ENCODE results near the gene ZNF892. TPM values are rescaled to one million over a fixed set of nuclear protein-coding genes. Genes with fewer than 3 reads are reported as not detected.

The ZNF892 gene
- total RNA-seq (1 to 10 TPM; 1.9 to 4.4 (median 3.0) TPM), polyA plus RNA-seq (1 to 10 TPM in 1 of 2 donors, under 1 TPM in 1; 0.26 to 1.3 TPM)
- long read RNA-seq, donor 1, partial matches to known transcripts, result 0 of 1 reads
- long read RNA-seq, donor 1, other reads (novel, unspliced or antisense), result 1 of 1 reads
- long read RNA-seq, donor 2, partial matches to known transcripts, result 0 of 1 reads
- long read RNA-seq, donor 2, other reads (novel, unspliced or antisense), result 0 of 1 reads
- long read RNA-seq, donor 3, partial matches to known transcripts, result 0 of 1 reads
- long read RNA-seq, donor 3, other reads (novel, unspliced or antisense), result 1 of 1 reads

DNA sequence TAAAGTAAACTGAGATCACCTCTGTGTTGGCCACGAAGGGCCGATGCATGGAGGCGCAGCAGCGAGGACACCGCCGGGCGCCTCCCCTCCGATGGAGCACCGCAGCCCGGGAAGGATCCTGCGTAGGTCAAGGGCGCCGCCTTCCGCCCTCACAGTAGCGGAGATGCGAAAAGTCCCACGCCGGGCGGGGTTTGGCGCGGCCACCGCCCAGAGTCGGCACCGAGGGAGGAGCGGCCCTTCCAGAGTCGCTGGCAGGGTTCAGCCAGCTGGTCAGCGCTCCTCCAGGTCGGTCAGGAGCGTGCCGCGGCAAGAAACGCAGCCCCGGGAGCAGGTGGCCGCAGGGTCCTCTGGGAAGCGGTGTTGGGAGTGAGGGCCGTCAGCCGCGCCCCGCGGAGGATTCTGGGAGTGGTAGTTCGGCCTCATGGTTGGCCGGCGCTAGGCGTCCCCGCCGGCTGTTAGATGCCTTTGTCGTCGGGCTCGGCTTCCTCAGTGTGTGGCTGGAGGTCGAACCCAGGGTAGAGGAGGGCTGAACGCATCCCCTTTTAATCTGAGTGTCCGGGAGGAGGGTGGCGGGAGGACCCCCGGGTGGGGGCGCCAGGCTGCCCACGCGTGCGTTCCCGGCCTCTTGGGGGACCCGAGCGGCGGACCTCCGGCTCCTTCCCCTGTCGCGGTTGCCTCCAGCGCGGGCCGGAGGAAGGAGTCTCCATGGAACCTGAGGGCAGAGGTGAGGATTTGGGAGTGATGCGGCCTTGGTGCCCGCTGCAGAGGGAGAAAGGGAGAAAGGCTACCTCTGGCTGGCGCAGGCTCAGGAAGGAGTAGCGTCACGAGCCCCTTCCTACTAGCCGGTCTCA, at the start of gene ZNF892:
ZNF892 (plus strand) TSS at position 411 of the 851 bp plus-strand sequence; CDS start at position 706, 295 bp downstream.
- ATAC-seq, result peak; percentile 98 to 99 (median 99)
- peak within 1 kb of the TSS; percentile 52 to 95 (median 90) for H3K27ac ChIP-seq
- peaks cover 3 to 22% (median 16%) of the 10 kb centered on the region in 9 donors for H3K4me1 ChIP-seq
- peak; percentile 92 for DNase-seq
- H3K4me3 ChIP-seq, result peak within 1 kb of the TSS; percentile 71 to 86 (median 80)
- H3K27me3 ChIP-seq, result no peaks in the 10 kb centered on the region
- H3K9me3 ChIP-seq, result peaks cover 0 to 40% (median 21%) of the 10 kb centered on the region in 11 donors
- peaks cover 0 to 37% (median 23%) of the 10 kb centered on the region in 9 donors for H3K36me3 ChIP-seq
- WGBS, 2 donors, result 0 to 1% methylated on average over 74 of the region's 74 CpGs
- intact Hi-C loops (cut with DNase I), result loop anchor here in 4 of 10 donors (1.0 to 10.0 kb wide), 5 partner anchors 13 to 85 kb away; partner anchors contain the start of genes MRPS5 (in 3 of the 4) and ZNF2 (in 2 of the 4)
- TF ChIP-seq, protein P1, sequence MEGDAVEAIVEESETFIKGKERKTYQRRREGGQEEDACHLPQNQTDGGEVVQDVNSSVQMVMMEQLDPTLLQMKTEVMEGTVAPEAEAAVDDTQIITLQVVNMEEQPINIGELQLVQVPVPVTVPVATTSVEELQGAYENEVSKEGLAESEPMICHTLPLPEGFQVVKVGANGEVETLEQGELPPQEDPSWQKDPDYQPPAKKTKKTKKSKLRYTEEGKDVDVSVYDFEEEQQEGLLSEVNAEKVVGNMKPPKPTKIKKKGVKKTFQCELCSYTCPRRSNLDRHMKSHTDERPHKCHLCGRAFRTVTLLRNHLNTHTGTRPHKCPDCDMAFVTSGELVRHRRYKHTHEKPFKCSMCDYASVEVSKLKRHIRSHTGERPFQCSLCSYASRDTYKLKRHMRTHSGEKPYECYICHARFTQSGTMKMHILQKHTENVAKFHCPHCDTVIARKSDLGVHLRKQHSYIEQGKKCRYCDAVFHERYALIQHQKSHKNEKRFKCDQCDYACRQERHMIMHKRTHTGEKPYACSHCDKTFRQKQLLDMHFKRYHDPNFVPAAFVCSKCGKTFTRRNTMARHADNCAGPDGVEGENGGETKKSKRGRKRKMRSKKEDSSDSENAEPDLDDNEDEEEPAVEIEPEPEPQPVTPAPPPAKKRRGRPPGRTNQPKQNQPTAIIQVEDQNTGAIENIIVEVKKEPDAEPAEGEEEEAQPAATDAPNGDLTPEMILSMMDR (IDR thresholded peaks at IDR 0.05), result peak in 8 of 9 donors; percentile 23 to 76 (median 56)

DNA sequence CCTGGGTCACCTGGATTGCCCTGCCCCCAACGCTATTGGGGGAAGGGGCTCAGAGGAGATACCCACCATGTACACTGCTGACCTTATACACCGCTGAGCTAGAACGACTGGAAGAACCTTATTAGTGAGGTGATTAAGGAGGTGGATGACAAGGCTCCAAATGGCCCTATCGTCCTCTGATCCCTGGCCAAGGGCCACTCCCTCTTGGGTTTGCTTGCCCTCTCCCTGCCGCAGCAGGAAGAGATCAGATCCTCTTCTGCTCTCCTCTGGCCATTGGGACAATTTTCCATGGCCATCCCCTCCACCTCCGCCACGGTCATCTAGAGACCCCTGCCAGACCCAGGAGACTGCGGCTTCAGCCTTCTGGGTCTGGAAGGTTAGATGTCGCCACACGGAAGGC, 48.9 kb upstream of the ZNF892 start:
- peak overlapping the region; percentile 40 to 90 (median 73) for H3K4me3 ChIP-seq
- peaks cover 0 to 38% (median 20%) of the 10 kb centered on the region in 9 donors for H3K36me3 ChIP-seq
- WGBS, 2 donors, result 56% methylated on average over 10 of the region's 10 CpGs
- H3K27me3 ChIP-seq, result no peaks in the 10 kb centered on the region
- ATAC-seq (peak in 1 of 8 donors; percentile 16), DNase-seq (no peak)
- H3K4me1 ChIP-seq, result peaks cover 0 to 18% (median 12%) of the 10 kb centered on the region in 9 donors
- intact Hi-C loops (cut with DNase I), result loop anchor here in 4 of 10 donors (5.0 kb wide), 1 partner anchor 36 kb away; the partner anchor contains the start of gene MRPS5 (in 4 of the 4)
- TF ChIP-seq, protein P1 (IDR thresholded peaks at IDR 0.05), result no peak
- H3K9me3 ChIP-seq, result peaks cover 0 to 29% (median 3%) of the 10 kb centered on the region in 11 donors
- H3K27ac ChIP-seq, result peak overlapping the region in 5 of 10 donors; percentile 75 to 91 (median 82)

DNA sequence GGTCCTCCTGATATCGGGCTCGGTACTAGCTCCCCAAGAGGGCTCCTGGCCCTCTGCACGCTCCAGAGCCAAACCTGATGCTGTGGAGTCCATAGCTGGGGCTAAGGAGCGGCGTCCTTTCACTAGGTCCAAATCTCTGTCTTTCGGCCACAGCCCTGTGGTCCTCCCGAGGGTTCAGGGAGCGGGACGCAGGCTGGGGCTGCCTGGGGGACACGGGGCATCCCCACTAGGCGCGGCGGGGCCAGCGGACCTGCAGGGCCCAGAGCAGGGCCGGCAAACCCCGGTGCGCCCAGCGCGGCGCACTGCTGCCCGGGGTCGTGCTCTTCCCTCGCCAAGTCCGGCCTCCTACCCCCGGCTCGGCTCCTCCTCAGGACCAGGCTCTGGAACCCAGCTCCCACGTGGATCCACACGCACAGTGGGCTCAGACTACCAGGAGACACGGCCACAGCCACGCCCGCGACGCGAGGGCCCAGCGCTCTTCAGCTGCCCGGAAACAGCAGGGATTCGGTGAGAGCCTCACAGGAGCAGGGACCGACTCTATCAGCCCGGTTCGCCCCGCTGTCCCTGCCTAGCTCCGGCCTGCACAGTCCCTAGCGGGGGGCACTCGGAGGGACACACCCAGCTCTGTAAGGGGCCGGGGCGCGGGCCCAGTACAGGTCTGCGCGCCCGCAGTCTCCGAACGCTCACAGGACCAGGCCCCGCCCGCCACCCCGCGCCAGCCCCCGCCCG, 48.3 kb upstream of the ZNF892 start:
- WGBS, 2 donors, result 1 to 2% methylated on average over 33 to 58 of the region's 58 CpGs
- peak overlapping the region; percentile 40 to 90 (median 73) for H3K4me3 ChIP-seq
- TF ChIP-seq, protein P1 (IDR thresholded peaks at IDR 0.05), result no peak
- DNase-seq (peak; percentile 29 to 51), ATAC-seq (peak; percentile 53 to 73 (median 66))
- intact Hi-C loops (cut with DNase I), result loop anchor here in 4 of 10 donors (5.0 kb wide), 1 partner anchor 37 kb away; the partner anchor contains the start of gene MRPS5 (in 4 of the 4)
- H3K9me3 ChIP-seq, result peaks cover 0 to 23% (median 0%) of the 10 kb centered on the region in 11 donors
- H3K27ac ChIP-seq, result peak overlapping the region; percentile 8 to 91 (median 81)
- H3K36me3 ChIP-seq, result peaks cover 0 to 32% (median 20%) of the 10 kb centered on the region in 9 donors
- H3K4me1 ChIP-seq, result peaks cover 0 to 25% (median 18%) of the 10 kb centered on the region in 9 donors
- no peaks in the 10 kb centered on the region for H3K27me3 ChIP-seq
